Epithelial cell of esophagus (primary cell): Measurements from ENCODE around the gene ST6GAL2.

Source experiments
- DNase-seq: peaks from one replicate; pipeline ENCODE4 v3.0.0; 2010; ENCODE audit warnings: low read depth
- H3K4me3 ChIP-seq: 2 replicates; pipeline ENCODE4 v1.5.1; 2011; ENCODE audit warnings: mild to moderate bottlenecking, low read length, control low read depth
- TF ChIP-seq, protein P1 (sequence below): IDR thresholded peaks from 2 replicates; pipeline ENCODE4 v1.5.1; 2011; ENCODE audit warnings: low read depth, mild to moderate bottlenecking, low read length, control low read depth, inconsistent platforms; ENCODE audit not compliant: insufficient read depth; ENCODE audit errors: missing control alignments

Gene ST6GAL2

DNA sequence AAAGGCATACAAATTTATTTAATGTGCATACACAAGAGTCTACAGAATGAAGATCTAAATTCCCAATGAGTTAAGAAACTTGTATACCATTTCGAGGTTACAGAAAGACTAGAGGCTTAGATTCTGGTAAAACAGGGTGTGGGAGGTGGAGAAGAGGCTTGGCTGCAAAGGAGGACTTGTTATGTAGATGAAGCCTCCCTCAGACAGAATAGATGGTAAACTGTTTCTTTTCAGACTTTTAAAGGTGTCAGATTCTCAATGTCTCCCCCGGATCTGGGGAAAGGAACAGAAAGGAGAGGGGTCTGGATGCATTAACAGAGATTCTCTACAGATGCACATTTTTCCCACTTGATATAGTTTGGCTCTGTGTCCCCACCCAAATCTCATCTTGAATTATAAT lies 126.0 kb downstream of the ST6GAL2 start:
- no peak overlapping the region for H3K4me3 ChIP-seq
- TF ChIP-seq, protein P1, sequence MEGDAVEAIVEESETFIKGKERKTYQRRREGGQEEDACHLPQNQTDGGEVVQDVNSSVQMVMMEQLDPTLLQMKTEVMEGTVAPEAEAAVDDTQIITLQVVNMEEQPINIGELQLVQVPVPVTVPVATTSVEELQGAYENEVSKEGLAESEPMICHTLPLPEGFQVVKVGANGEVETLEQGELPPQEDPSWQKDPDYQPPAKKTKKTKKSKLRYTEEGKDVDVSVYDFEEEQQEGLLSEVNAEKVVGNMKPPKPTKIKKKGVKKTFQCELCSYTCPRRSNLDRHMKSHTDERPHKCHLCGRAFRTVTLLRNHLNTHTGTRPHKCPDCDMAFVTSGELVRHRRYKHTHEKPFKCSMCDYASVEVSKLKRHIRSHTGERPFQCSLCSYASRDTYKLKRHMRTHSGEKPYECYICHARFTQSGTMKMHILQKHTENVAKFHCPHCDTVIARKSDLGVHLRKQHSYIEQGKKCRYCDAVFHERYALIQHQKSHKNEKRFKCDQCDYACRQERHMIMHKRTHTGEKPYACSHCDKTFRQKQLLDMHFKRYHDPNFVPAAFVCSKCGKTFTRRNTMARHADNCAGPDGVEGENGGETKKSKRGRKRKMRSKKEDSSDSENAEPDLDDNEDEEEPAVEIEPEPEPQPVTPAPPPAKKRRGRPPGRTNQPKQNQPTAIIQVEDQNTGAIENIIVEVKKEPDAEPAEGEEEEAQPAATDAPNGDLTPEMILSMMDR = no peak
- DNase-seq = no peak

DNA sequence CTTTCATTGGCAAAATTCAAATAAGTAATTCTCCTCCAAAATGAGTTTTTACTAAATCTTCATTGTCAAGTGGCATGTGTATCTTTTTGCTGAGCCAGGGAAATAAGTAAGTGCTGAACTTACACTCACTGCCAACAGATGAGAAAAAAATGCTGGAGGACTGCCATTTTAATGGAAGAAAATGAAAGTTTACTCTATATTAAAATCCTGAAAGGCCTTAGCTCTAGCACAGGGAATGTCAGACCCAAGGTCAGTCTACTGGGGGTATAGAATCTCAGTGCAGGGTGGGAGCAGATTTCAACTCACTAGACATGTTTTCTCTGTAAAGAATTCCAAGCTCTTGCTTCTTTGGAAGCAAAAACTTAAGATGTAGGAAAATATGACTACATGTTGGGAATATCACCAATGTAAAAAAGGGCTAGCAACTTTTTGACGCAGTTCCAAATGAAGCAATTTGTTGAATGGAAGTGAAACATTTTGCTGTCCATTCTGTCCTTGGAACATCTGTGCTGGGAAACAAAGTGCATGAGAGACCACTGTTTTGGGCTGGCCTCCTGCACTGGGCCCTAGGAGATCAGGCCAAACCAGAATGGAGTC lies 127.0 kb downstream of the ST6GAL2 start:
- TF ChIP-seq, protein P1 = no peak
- no peak overlapping the region for H3K4me3 ChIP-seq
- DNase-seq = no peak
